ENCODE measurements around the gene PDZD8.

The PDZD8 gene

DNA sequence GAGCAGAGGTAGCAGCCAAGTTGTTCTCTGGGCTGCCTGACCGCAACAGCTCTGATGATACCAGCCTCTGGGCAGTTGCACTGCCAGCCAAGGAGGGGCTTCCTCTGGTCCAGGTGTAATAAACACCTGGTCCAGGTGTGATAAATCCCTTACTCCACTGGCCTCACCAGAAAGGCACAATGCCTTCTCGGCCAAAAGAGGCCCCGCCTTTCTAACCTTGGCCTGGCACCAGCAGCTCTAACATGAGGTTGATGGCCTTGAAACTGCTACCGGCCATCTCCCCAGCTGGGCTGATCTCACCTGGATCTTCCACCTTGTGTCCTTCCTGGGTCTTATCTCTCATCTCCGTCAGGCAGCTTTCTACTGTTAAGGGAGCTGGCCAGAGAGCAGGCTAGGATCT is 45.5 kb upstream of the PDZD8 start:
- no peaks in the 10 kb centered on the region for H3K4me1 ChIP-seq (ENCODE audit: control insufficient read depth, low read length)
- H3F3A ChIP-seq (ENCODE audit: control insufficient read depth, insufficient read depth), result no peaks in the 10 kb centered on the region
- no peak overlapping the region for H3K4me3 ChIP-seq (ENCODE audit: low read length)
- no peaks in the 10 kb centered on the region for H3K36me3 ChIP-seq (ENCODE audit: control insufficient read depth, low read length)
- H4K20me1 ChIP-seq (ENCODE audit: control insufficient read depth, insufficient read depth, low read depth, low read length), result no peaks in the 10 kb centered on the region
- H3K27ac ChIP-seq (ENCODE audit: low read depth, low read length), result no peak overlapping the region
- H3K9me2 ChIP-seq (replicated peaks; ENCODE audit: control insufficient read depth, low read length), result no peaks in the 10 kb centered on the region
- no peaks in the 10 kb centered on the region for H3K79me2 ChIP-seq (ENCODE audit: control insufficient read depth, low read length)
- no peak overlapping the region for H3K4me2 ChIP-seq (ENCODE audit: low read length)
- no peaks in the 10 kb centered on the region for H3K9me3 ChIP-seq (ENCODE audit: control insufficient read depth, insufficient read depth, low read length)
- peaks cover 4% of the 10 kb centered on the region; the same call in 1 of the 2 replicates for H3K27me3 ChIP-seq (ENCODE audit: control insufficient read depth, low read length)
- no peak for TF ChIP-seq EZH2phosphoT487 (IDR thresholded peaks at IDR 0.05; ENCODE audit: borderline replicate concordance, low read length)
- TF ChIP-seq, protein P1, sequence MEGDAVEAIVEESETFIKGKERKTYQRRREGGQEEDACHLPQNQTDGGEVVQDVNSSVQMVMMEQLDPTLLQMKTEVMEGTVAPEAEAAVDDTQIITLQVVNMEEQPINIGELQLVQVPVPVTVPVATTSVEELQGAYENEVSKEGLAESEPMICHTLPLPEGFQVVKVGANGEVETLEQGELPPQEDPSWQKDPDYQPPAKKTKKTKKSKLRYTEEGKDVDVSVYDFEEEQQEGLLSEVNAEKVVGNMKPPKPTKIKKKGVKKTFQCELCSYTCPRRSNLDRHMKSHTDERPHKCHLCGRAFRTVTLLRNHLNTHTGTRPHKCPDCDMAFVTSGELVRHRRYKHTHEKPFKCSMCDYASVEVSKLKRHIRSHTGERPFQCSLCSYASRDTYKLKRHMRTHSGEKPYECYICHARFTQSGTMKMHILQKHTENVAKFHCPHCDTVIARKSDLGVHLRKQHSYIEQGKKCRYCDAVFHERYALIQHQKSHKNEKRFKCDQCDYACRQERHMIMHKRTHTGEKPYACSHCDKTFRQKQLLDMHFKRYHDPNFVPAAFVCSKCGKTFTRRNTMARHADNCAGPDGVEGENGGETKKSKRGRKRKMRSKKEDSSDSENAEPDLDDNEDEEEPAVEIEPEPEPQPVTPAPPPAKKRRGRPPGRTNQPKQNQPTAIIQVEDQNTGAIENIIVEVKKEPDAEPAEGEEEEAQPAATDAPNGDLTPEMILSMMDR (IDR thresholded peaks at IDR 0.05; ENCODE audit: low read depth, low read length, poor library complexity, severe bottlenecking), result no peak

DNA sequence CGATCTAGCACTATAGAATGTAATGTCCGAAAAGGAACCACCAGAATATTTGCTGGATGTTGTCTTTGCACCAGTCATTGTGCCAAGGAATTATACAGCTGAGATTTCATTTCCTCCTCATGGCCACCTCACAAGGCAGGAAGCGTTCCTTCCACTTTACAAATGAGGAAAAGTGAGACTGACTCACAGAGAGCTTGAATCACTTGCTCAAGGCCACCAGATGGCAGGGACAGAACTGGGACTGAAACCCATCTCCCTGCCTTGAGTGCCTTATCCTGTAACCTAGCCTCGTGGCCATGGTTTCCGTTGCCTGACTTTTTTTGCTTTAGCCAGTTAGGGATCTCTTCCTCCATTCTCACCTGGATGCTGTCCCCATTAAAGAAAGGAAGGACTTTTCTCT is 44.7 kb upstream of the PDZD8 start:
- H4K20me1 ChIP-seq (ENCODE audit: control insufficient read depth, insufficient read depth, low read depth, low read length), result no peaks in the 10 kb centered on the region
- H3K9me3 ChIP-seq (ENCODE audit: control insufficient read depth, insufficient read depth, low read length), result no peaks in the 10 kb centered on the region
- H3K27ac ChIP-seq (ENCODE audit: low read depth, low read length), result no peak overlapping the region
- H3K4me2 ChIP-seq (ENCODE audit: low read length), result no peak overlapping the region
- no peaks in the 10 kb centered on the region for H3F3A ChIP-seq (ENCODE audit: control insufficient read depth, insufficient read depth)
- peaks cover 4% of the 10 kb centered on the region; the same call in 1 of the 2 replicates for H3K27me3 ChIP-seq (ENCODE audit: control insufficient read depth, low read length)
- TF ChIP-seq, protein P1 (IDR thresholded peaks at IDR 0.05; ENCODE audit: low read depth, low read length, poor library complexity, severe bottlenecking), result no peak
- no peak for TF ChIP-seq EZH2phosphoT487 (IDR thresholded peaks at IDR 0.05; ENCODE audit: borderline replicate concordance, low read length)
- H3K4me1 ChIP-seq (ENCODE audit: control insufficient read depth, low read length), result no peaks in the 10 kb centered on the region
- no peaks in the 10 kb centered on the region for H3K9me2 ChIP-seq (replicated peaks; ENCODE audit: control insufficient read depth, low read length)
- H3K36me3 ChIP-seq (ENCODE audit: control insufficient read depth, low read length), result no peaks in the 10 kb centered on the region
- H3K4me3 ChIP-seq (ENCODE audit: low read length), result no peak overlapping the region
- no peaks in the 10 kb centered on the region for H3K79me2 ChIP-seq (ENCODE audit: control insufficient read depth, low read length)

- no peaks in the 10 kb centered on the region for H3K4me1 ChIP-seq (ENCODE audit: control insufficient read depth, low read length)
- no peaks in the 10 kb centered on the region for H3K36me3 ChIP-seq (ENCODE audit: control insufficient read depth, low read length)
- H3K27me3 ChIP-seq (ENCODE audit: control insufficient read depth, low read length), result peaks cover 4% of the 10 kb centered on the region; the same call in 1 of the 2 replicates
- no peaks in the 10 kb centered on the region for H4K20me1 ChIP-seq (ENCODE audit: control insufficient read depth, insufficient read depth, low read depth, low read length)
- no peaks in the 10 kb centered on the region for H3K79me2 ChIP-seq (ENCODE audit: control insufficient read depth, low read length)
- H3F3A ChIP-seq (ENCODE audit: control insufficient read depth, insufficient read depth), result no peaks in the 10 kb centered on the region
- H3K9me3 ChIP-seq (ENCODE audit: control insufficient read depth, insufficient read depth, low read length), result no peaks in the 10 kb centered on the region
- no peak overlapping the region for H3K4me2 ChIP-seq (ENCODE audit: low read length)
- no peak overlapping the region for H3K27ac ChIP-seq (ENCODE audit: low read depth, low read length)
- H3K4me3 ChIP-seq (ENCODE audit: low read length), result no peak overlapping the region
- TF ChIP-seq, protein P1 (IDR thresholded peaks at IDR 0.05; ENCODE audit: low read depth, low read length, poor library complexity, severe bottlenecking), result no peak
- no peak for TF ChIP-seq EZH2phosphoT487 (IDR thresholded peaks at IDR 0.05; ENCODE audit: borderline replicate concordance, low read length)
- no peaks in the 10 kb centered on the region for H3K9me2 ChIP-seq (replicated peaks; ENCODE audit: control insufficient read depth, low read length)
These were observed 43.9 kb upstream of the PDZD8 start for GRCh38 chr10:117419159-117419558.

All from DOHH2 (cell line).